H54 (cell line): ENCODE measurements around the gene SETD7.
"Not testable (repeated sequence)": the region's sequence is repeated elsewhere in the genome, so short reads cannot be mapped to it uniquely, and the experiment has no call there.

Experiments used
- DNase-seq: peaks from one replicate; pipeline ENCODE4 v3.0.0; 2011; ENCODE audit warnings: low spot score, mixed read lengths; ENCODE audit not compliant: insufficient read length
- FAIRE-seq: peaks from 3 replicates; lab custom pipeline; 2011; peaks lifted over from hg19 to GRCh38; lab: Jason Lieb, UNC
- POLR2A ChIP-seq: IDR thresholded peaks from 2 replicates; pipeline ENCODE4 v1.6.1; 2011; ENCODE audit warnings: low read depth, mild to moderate bottlenecking, low read length

Gene SETD7

GRCh38 chr4:139453041-139453370 is 103.0 kb downstream of the SETD7 start:
- no peak for TF ChIP-seq POLR2A
- FAIRE-seq = no peak
- DNase-seq = no peak

- FAIRE-seq = no peak
- DNase-seq = no peak
- no peak for TF ChIP-seq POLR2A
These were observed 104.0 kb downstream of the SETD7 start for GRCh38 chr4:139451997-139452396.

GRCh38 chr4:139450586-139450985 is 105.4 kb downstream of the SETD7 start:
- TF ChIP-seq POLR2A = no peak
- FAIRE-seq (no peak), DNase-seq (no peak)

- FAIRE-seq, DNase-seq: not testable (repeated sequence)
These were observed 108.9 kb downstream of the SETD7 start for GRCh38 chr4:139447078-139447477.
